ENCODE data around the gene ADCY7.

DNA sequence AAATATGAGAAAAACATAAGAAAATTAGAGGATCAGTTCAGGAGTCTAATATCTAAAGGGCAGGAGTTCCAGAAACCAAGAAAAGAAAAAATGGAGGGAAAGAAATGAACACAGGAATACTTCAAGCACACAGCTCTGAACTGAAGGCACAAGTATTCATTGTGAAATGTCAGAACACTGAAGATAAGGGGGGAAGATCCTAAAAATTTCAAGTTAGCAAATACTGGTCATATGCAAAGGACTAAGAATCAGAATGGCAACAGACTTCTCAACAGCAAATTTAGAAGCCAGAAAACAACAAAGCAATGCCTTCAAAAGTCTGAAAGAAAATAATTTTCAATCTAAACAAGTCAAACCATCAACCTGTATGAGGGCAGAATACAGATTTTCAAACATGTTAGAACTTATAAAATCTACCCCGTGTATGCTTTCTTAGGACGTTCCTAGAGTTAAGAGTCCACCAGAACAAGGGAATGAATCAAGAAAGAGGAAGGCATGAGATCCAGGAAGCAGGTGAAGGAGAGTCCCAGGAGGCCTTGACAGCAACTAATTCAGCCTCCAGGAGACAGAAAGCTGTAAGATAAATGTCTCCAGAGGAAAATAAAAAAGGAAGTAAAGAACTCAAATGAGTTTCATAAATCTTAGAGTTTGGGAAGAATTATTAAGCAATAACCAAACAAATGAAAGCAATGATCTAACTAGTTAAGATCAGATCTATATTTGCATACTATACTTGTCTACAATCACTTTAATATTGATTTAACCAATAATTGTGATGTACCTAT, 99.6 kb downstream of the ADCY7 start:
- TF ChIP-seq, protein P1, sequence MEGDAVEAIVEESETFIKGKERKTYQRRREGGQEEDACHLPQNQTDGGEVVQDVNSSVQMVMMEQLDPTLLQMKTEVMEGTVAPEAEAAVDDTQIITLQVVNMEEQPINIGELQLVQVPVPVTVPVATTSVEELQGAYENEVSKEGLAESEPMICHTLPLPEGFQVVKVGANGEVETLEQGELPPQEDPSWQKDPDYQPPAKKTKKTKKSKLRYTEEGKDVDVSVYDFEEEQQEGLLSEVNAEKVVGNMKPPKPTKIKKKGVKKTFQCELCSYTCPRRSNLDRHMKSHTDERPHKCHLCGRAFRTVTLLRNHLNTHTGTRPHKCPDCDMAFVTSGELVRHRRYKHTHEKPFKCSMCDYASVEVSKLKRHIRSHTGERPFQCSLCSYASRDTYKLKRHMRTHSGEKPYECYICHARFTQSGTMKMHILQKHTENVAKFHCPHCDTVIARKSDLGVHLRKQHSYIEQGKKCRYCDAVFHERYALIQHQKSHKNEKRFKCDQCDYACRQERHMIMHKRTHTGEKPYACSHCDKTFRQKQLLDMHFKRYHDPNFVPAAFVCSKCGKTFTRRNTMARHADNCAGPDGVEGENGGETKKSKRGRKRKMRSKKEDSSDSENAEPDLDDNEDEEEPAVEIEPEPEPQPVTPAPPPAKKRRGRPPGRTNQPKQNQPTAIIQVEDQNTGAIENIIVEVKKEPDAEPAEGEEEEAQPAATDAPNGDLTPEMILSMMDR (IDR thresholded peaks at IDR 0.05): no peak
- no peak for TF ChIP-seq POLR2A (IDR thresholded peaks at IDR 0.05)

All from right lobe of liver (tissue), 4 donors.